Left lung (tissue), 10 donors: ENCODE measurements around the gene DMRTB1. TPM values are rescaled to one million over a fixed set of nuclear protein-coding genes. Genes with fewer than 3 reads are reported as not detected.

Source experiments
- ATAC-seq: fragments of 200-7000 bp; cut with Tn5 transposase; one replicate; pipeline ENCODE4 v1.9.1; 2020; ENCODE audit warnings: moderate library complexity
- DNase-seq, 4 donors: peaks; one replicate each; pipeline ENCODE4 v3.0.0-alpha.2; 2013 to 2020
- H3K27ac ChIP-seq, 2 donors: fragments of 200-600 bp; sonication (generic) in 1 of 2; one replicate each; pipeline versions ENCODE4 v1.5.0 to v1.8.0; 2020 to 2021
- H3K27me3 ChIP-seq, 2 donors: fragments of 200-600 bp; sonication (generic) in 1 of 2; one replicate each; pipeline versions ENCODE4 v1.5.0 to v1.8.0; 2020 to 2021
- H3K36me3 ChIP-seq, 2 donors: fragments of 200-600 bp; sonication (generic) in 1 of 2; one replicate each; pipeline versions ENCODE4 v1.5.0 to v1.8.0; 2020 to 2021
- H3K4me1 ChIP-seq, 2 donors: fragments of 200-600 bp; one replicate each; pipeline ENCODE4 v1.8.0; 2021
- H3K4me3 ChIP-seq, 2 donors: fragments of 200-600 bp; sonication (generic) in 1 of 2; one replicate each; pipeline versions ENCODE4 v1.5.0 to v1.8.0; 2020 to 2021; ENCODE audit warnings: mild to moderate bottlenecking in 1 of 2
- H3K9me3 ChIP-seq, 2 donors: fragments of 200-600 bp; sonication (generic) in 1 of 2; one replicate each; pipeline versions ENCODE4 v1.5.0 to v1.8.0; 2020 to 2021
- CTCF ChIP-seq, 2 donors: fragments of 200-600 bp; sonication (generic) in 1 of 2; IDR thresholded peaks; one replicate each; pipeline versions ENCODE4 v1.5.0 to v1.8.0; 2021; ENCODE audit warnings: antibody characterized with exemption in 2 of 2
- intact Hi-C, 2 donors: fragments of 100-400 bp; cut with DNase I; formaldehyde crosslinking; loops; one replicate each; pipeline versions ENCODE4 v1.11.2 to v1.14.2; 2022
- polyA plus RNA-seq, 6 donors: library from polyadenylated mRNA; unstranded; fragments of 120-200 nt; gene quantifications; one replicate each; pipeline ENCODE4 v1.2.1, GENCODE V29; 2013; ENCODE audit not compliant: insufficient read length in 6 of 6
- total RNA-seq, 2 donors: library from RNA; stranded (reverse); fragmentation: NEBNext Ultra II Directional; extraction: Animal tissue kit (Norgen Biotek cat#: 25700); gene quantifications; one replicate each; pipeline ENCODE4 v1.2.1, GENCODE V29; 2021
- donor health status: DM: no; HTN: yes; CAD: no.
- donor health status: DM: no; HTN: no; CAD: no.

The DMRTB1 gene
- total and polyA plus RNA-seq, 8 donors = not detected

- Histone ChIP-seq H3K36me3 (no peaks in the 10 kb centered on the region), H3K27ac (no peak overlapping the region), H3K9me3 (no peaks in the 10 kb centered on the region), H3K4me3 (no peak overlapping the region), H3K4me1 (no peaks in the 10 kb centered on the region), H3K27me3 (peaks cover 0 to 37% of the 10 kb centered on the region in 2 donors)
- TF ChIP-seq CTCF (IDR thresholded peaks at IDR 0.05) = no peak
- intact Hi-C loops = no loop called here
- DNase-seq (no peak), ATAC-seq (no peak)
Measured at GRCh38 chr1:53502641-53503432, 43.6 kb downstream of the DMRTB1 start.

DNA sequence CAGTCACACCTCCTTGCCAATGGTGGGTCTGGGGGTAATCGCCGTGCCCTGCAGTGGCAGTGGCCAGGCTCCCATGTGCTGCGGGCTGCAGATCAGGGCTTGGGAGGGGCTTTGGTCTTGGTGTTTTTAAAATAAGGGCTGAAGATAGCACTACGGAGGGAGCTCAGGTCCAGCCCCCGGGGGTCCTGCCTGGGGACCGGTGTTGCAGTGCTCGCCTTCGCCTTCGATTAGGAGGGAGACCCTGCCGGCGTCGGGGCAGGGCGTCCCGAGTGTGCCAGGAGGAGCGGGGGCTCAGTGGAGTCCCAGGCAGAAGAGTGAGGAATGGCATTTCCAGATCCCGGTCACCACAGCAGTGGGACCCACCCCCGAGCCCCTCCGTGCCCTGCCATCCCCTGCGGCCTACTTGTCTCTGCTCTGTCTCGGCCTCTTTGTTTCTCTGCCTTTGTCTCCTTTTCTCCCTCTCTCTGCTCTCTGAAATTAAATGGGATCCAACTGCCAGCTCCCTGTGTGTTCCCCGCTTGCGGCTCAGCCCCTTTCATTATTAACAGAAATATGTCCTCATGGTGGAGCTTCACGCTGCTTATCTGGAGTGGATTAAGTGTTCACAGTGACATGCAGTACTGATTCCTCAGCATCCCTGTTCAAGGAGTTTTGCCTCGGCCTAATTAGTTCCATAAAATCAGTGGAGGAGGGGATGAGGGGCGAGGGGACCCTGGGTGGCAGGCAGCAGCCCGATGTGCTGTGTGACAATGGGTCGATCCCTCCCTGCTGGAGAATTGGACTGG, 44.4 kb downstream of the DMRTB1 start:
- H3K4me1 ChIP-seq = no peaks in the 10 kb centered on the region
- no peak for TF ChIP-seq CTCF (IDR thresholded peaks at IDR 0.05)
- no peaks in the 10 kb centered on the region for H3K36me3 ChIP-seq
- no peak overlapping the region for H3K27ac ChIP-seq
- peaks cover 0 to 39% of the 10 kb centered on the region in 2 donors for H3K27me3 ChIP-seq
- no peaks in the 10 kb centered on the region for H3K9me3 ChIP-seq
- intact Hi-C loops = no loop called here
- DNase-seq (no peak), ATAC-seq (no peak)
- H3K4me3 ChIP-seq = no peak overlapping the region

DNA sequence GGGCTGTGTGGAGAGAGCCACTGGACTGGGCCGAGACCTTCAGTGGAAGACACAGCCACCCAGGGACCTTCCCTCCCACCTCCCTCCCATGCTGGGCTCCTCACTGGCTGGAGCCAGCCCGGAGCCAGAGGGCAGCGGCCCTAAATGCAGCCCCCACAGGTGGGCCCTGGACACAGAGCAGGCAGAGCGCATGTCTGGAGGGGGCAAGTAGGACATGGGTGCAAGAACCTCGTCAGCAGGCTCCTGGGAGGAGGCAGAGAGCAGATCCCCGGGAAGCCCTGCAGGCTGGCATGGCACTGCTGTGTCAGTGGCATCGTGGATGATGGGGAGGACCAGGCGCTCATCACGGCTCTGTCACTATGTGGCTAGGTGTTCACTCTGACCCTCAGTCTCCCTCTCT, 45.7 kb downstream of the DMRTB1 start:
- Histone ChIP-seq H3K27ac (no peak overlapping the region), H3K36me3 (no peaks in the 10 kb centered on the region), H3K4me1 (no peaks in the 10 kb centered on the region), H3K4me3 (no peak overlapping the region), H3K27me3 (peaks cover 0 to 37% of the 10 kb centered on the region in 2 donors), H3K9me3 (no peaks in the 10 kb centered on the region)
- intact Hi-C loops = no loop called here
- TF ChIP-seq CTCF (IDR thresholded peaks at IDR 0.05) = no peak
- ATAC-seq = no peak
- DNase-seq = no peak

GRCh38 chr1:53505401-53505800, 46.2 kb downstream of the DMRTB1 start:
- Histone ChIP-seq H3K36me3 (no peaks in the 10 kb centered on the region), H3K27ac (no peak overlapping the region), H3K27me3 (peaks cover 0 to 32% of the 10 kb centered on the region in 2 donors), H3K4me1 (no peaks in the 10 kb centered on the region), H3K4me3 (no peak overlapping the region), H3K9me3 (no peaks in the 10 kb centered on the region)
- intact Hi-C loops = no loop called here
- no peak for TF ChIP-seq CTCF (IDR thresholded peaks at IDR 0.05)
- ATAC-seq (no peak), DNase-seq (no peak)

GRCh38 chr1:53505891-53506290, 46.7 kb downstream of the DMRTB1 start:
- ATAC-seq (no peak), DNase-seq (no peak)
- Histone ChIP-seq H3K4me1 (no peaks in the 10 kb centered on the region), H3K27ac (no peak overlapping the region), H3K9me3 (no peaks in the 10 kb centered on the region), H3K36me3 (no peaks in the 10 kb centered on the region), H3K27me3 (peaks cover 0 to 28% of the 10 kb centered on the region in 2 donors), H3K4me3 (no peak overlapping the region)
- intact Hi-C loops = no loop called here
- no peak for TF ChIP-seq CTCF (IDR thresholded peaks at IDR 0.05)
